ENCODE results near the gene KBTBD4.
"Not testable (repeated sequence)": the region's sequence is repeated elsewhere in the genome, so short reads cannot be mapped to it uniquely, and the experiment has no call there.

Gene KBTBD4

GRCh38 chr11:47564933-47565339 lies 13.8 kb downstream of the KBTBD4 start:
- H3K9me3 Mint-ChIP-seq = no peaks in the 10 kb centered on the region
- H3K4me1 Mint-ChIP-seq (ENCODE audit: low read depth in 2 of 2) = peaks cover 9 to 12% of the 10 kb centered on the region in 2 donors
- peak overlapping the region; percentile 92 for H3K27ac Mint-ChIP-seq
- no peaks in the 10 kb centered on the region for H3K27me3 Mint-ChIP-seq
- peaks cover 6% of the 10 kb centered on the region for H3K36me3 Mint-ChIP-seq (ENCODE audit: insufficient read depth)
- ATAC-seq (replicated peaks) (peak; percentile 8), DNase-seq (no peak)
- peak overlapping the region; percentile 81 for H3K4me3 Mint-ChIP-seq

GRCh38 chr11:47564366-47564765 lies 14.4 kb downstream of the KBTBD4 start:
- H3K27ac Mint-ChIP-seq = peak overlapping the region; percentile 92

DNA sequence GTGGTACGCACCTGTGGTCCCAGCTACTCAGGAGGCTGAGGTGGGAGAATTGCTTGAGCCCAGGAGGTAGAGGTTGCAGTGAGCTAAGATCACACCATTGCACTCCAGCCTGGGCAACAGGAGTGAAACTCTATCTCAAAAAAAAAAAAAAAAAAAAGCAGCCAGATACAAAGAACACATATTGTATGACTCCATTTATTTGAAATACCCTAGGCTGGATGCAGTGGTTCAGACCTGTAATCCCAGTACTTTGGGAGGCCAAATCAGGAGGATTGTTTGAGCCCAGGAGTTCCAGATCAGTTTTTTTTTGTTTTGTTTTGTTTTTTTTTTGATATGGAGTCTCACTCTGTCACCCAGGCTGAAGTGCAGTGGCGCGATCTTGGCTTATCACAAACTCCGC lies 16.4 kb downstream of the KBTBD4 start:
- peaks cover 9 to 12% of the 10 kb centered on the region in 2 donors for H3K4me1 Mint-ChIP-seq (ENCODE audit: low read depth in 2 of 2)
- not testable (repeated sequence) for H3K4me3 Mint-ChIP-seq; DNase-seq; H3K27me3 Mint-ChIP-seq; H3K9me3 Mint-ChIP-seq; H3K36me3 Mint-ChIP-seq (ENCODE audit: insufficient read depth); H3K27ac Mint-ChIP-seq; ATAC-seq (replicated peaks)

More at GRCh38 chr11:47564366-47564765, 14.4 kb downstream of the KBTBD4 start:
- not testable (repeated sequence) for H3K9me3 Mint-ChIP-seq; H3K36me3 Mint-ChIP-seq (ENCODE audit: insufficient read depth); H3K27me3 Mint-ChIP-seq; DNase-seq; ATAC-seq (replicated peaks)
- Mint-ChIP-seq H3K4me3 (peak overlapping the region; percentile 81), H3K4me1 (ENCODE audit: low read depth in 2 of 2) (peaks cover 9 to 12% of the 10 kb centered on the region in 2 donors)

DNA sequence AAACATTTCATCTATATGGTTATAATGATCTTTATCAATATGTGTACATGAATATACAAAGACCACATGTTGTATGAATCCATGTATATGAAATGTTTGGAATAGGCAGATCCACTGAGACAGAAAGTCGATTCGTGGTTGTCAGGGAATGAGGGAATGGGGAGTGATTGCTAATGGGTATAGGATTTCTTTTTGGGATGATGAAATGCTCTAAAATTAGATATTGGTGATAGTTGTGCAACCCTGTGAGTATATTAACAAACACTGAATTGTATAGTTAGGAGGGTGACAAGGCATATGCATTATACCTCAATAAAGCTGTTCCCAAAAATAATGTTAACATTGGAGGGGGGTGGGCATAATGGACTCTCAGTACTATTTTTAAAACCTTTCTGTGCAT lies 18.3 kb downstream of the KBTBD4 start:
- DNase-seq (no peak), ATAC-seq (replicated peaks) (no peak)
- Mint-ChIP-seq H3K4me3 (no peak overlapping the region), H3K9me3 (no peaks in the 10 kb centered on the region), H3K36me3 (ENCODE audit: insufficient read depth) (no peaks in the 10 kb centered on the region), H3K4me1 (ENCODE audit: low read depth in 2 of 2) (peaks cover 3 to 6% of the 10 kb centered on the region in 2 donors), H3K27me3 (no peaks in the 10 kb centered on the region), H3K27ac (no peak overlapping the region)

- no peak overlapping the region for H3K27ac Mint-ChIP-seq
- DNase-seq (no peak), ATAC-seq (replicated peaks) (no peak)
- H3K9me3 Mint-ChIP-seq = no peaks in the 10 kb centered on the region
- H3K4me3 Mint-ChIP-seq = no peak overlapping the region
- H3K27me3 Mint-ChIP-seq = no peaks in the 10 kb centered on the region
- no peaks in the 10 kb centered on the region for H3K36me3 Mint-ChIP-seq (ENCODE audit: insufficient read depth)
- no peaks in the 10 kb centered on the region for H3K4me1 Mint-ChIP-seq (ENCODE audit: low read depth in 2 of 2)
Measured at GRCh38 chr11:47558695-47559094, 20.1 kb downstream of the KBTBD4 start.

- not testable (repeated sequence) for H3K36me3 Mint-ChIP-seq (ENCODE audit: insufficient read depth); DNase-seq; H3K4me3 Mint-ChIP-seq; H3K27ac Mint-ChIP-seq; ATAC-seq (replicated peaks); H3K9me3 Mint-ChIP-seq; H3K27me3 Mint-ChIP-seq
- peaks cover 9 to 11% of the 10 kb centered on the region in 2 donors for H3K4me1 Mint-ChIP-seq (ENCODE audit: low read depth in 2 of 2)
Measured at GRCh38 chr11:47557004-47557403, 21.8 kb downstream of the KBTBD4 start.

- ATAC-seq (replicated peaks) (peak; percentile 24), DNase-seq (no peak)
- Mint-ChIP-seq H3K36me3 (ENCODE audit: insufficient read depth) (peaks cover 22% of the 10 kb centered on the region), H3K27ac (peak overlapping the region in 1 of 2 donors; percentile 96), H3K4me3 (peak overlapping the region; percentile 98 to 99), H3K9me3 (no peaks in the 10 kb centered on the region), H3K27me3 (no peaks in the 10 kb centered on the region), H3K4me1 (ENCODE audit: low read depth in 2 of 2) (peaks cover 26 to 33% of the 10 kb centered on the region in 2 donors)
Measured at GRCh38 chr11:47553406-47553743, 25.4 kb downstream of the KBTBD4 start.

GRCh38 chr11:47552566-47553405 lies 26.0 kb downstream of the KBTBD4 start, which contains the start of gene CELF1:
TSS of gene CELF1 (minus strand) at chr11:47553132. CDS start at chr11:47499523, 53,609 bp downstream.
- Mint-ChIP-seq H3K9me3 (no peaks in the 10 kb centered on the region), H3K4me3 (peak within 1 kb of the TSS; percentile 98 to 99), H3K27ac (peak within 1 kb of the TSS; percentile 95 to 96), H3K27me3 (no peaks in the 10 kb centered on the region), H3K4me1 (ENCODE audit: low read depth in 2 of 2) (peaks cover 31 to 38% of the 10 kb centered on the region in 2 donors), H3K36me3 (ENCODE audit: insufficient read depth) (peaks cover 22% of the 10 kb centered on the region)
- ATAC-seq (replicated peaks) = peak; percentile 92
- peak; percentile 90 to 91 (median 90) for DNase-seq

GRCh38 chr11:47552056-47552565 lies 26.7 kb downstream of the KBTBD4 start:
- Mint-ChIP-seq H3K27ac (peak overlapping the region; percentile 95 to 96), H3K4me1 (ENCODE audit: low read depth in 2 of 2) (peaks cover 34 to 44% of the 10 kb centered on the region in 2 donors), H3K36me3 (ENCODE audit: insufficient read depth) (peaks cover 22% of the 10 kb centered on the region), H3K4me3 (peak overlapping the region; percentile 98 to 99), H3K9me3 (no peaks in the 10 kb centered on the region), H3K27me3 (no peaks in the 10 kb centered on the region)
- DNase-seq (peak in 1 of 3 experiments; percentile 5), ATAC-seq (replicated peaks) (no peak)

GRCh38 chr11:47551086-47551485 lies 27.7 kb downstream of the KBTBD4 start:
- Mint-ChIP-seq H3K36me3 (ENCODE audit: insufficient read depth) (peaks cover 25% of the 10 kb centered on the region), H3K27me3 (no peaks in the 10 kb centered on the region), H3K9me3 (no peaks in the 10 kb centered on the region), H3K27ac (peak overlapping the region; percentile 95 to 96), H3K4me1 (ENCODE audit: low read depth in 2 of 2) (peaks cover 35 to 46% of the 10 kb centered on the region in 2 donors), H3K4me3 (peak overlapping the region; percentile 98 to 99)
- DNase-seq = no peak
- no peak for ATAC-seq (replicated peaks)

DNA sequence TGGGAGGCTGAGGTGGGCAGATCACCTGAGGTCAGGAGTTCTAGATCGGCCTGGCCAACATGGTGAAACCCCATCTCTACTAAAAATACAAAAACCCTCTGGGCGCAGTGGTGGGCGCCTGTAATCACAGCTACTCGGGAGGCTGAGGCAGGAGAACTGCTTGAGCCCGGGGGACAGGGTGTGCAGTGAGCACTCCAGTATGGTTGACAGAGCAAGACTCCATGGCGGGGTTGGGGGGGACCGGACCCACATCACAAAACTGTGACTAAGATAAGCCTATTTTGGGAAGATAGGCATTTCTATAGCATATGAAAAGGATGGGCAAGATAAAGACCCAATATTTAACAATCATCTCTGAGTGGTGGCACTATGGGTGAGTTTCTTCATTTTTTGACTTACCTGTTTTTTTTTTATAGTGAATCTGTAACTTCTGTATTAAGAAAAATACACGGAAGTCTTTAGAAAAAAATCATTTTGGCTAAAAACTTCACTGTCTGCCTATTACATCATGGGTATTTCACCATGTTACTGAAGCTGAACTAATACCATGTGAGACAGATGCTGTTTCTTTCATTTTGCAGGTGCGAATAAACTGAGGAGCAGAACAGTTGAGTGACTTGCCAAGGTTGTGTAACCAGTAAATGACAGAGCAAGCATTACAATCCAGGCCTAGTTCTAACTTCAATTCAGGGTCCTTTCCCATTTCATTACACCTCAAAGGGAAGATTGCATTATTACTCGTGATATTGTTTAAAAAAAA lies 28.3 kb downstream of the KBTBD4 start:
- peaks cover 37 to 49% of the 10 kb centered on the region in 2 donors for H3K4me1 Mint-ChIP-seq (ENCODE audit: low read depth in 2 of 2)
- H3K27ac Mint-ChIP-seq = peak overlapping the region; percentile 95 to 96
- no peaks in the 10 kb centered on the region for H3K9me3 Mint-ChIP-seq
- H3K4me3 Mint-ChIP-seq = peak overlapping the region; percentile 98 to 99
- H3K27me3 Mint-ChIP-seq = no peaks in the 10 kb centered on the region
- H3K36me3 Mint-ChIP-seq (ENCODE audit: insufficient read depth) = peaks cover 25% of the 10 kb centered on the region
- ATAC-seq (replicated peaks) = no peak
- DNase-seq = no peak

- not testable (repeated sequence) for DNase-seq; H3K9me3 Mint-ChIP-seq; H3K27me3 Mint-ChIP-seq; ATAC-seq (replicated peaks)
- Mint-ChIP-seq H3K4me1 (ENCODE audit: low read depth in 2 of 2) (peaks cover 34 to 58% of the 10 kb centered on the region in 2 donors), H3K36me3 (ENCODE audit: insufficient read depth) (peaks cover 21% of the 10 kb centered on the region), H3K4me3 (peak overlapping the region in 1 of 2 donors; percentile 15), H3K27ac (peak overlapping the region in 1 of 2 donors; percentile 57)
Measured at GRCh38 chr11:47546274-47546673, 32.5 kb downstream of the KBTBD4 start.

- no peaks in the 10 kb centered on the region for H3K27me3 Mint-ChIP-seq
- H3K4me1 Mint-ChIP-seq (ENCODE audit: low read depth in 2 of 2) = peaks cover 37 to 58% of the 10 kb centered on the region in 2 donors
- H3K27ac Mint-ChIP-seq = peak overlapping the region in 1 of 2 donors; percentile 77
- peaks cover 15% of the 10 kb centered on the region for H3K36me3 Mint-ChIP-seq (ENCODE audit: insufficient read depth)
- H3K9me3 Mint-ChIP-seq = no peaks in the 10 kb centered on the region
- ATAC-seq (replicated peaks) = no peak
- no peak overlapping the region for H3K4me3 Mint-ChIP-seq
- no peak for DNase-seq
Measured at GRCh38 chr11:47545298-47545697, 33.5 kb downstream of the KBTBD4 start.
